Activated B cell treated with CpG ODN at 0.5 μM for 24 hours (primary cell): ENCODE measurements around the gene CNTD1. TPM values are rescaled to one million over a fixed set of nuclear protein-coding genes. Genes with fewer than 3 reads are reported as not detected.

Experiments
- ATAC-seq: fragments of 200-7000 bp; cut with Tn5 transposase; one replicate; pipeline ENCODE4 v1.10.0; 2021; ENCODE audit warnings: low read depth, mild to moderate bottlenecking, moderate library complexity
- CTCF ChIA-PET: fragments of 350-600 bp; sonication (Branson Sonifier 250); formaldehyde crosslinking; loops from one replicate; lab custom pipeline; 2021; ENCODE audit warnings: antibody characterized with exemption; lab: Charles Lee
- POLR2A ChIA-PET: fragments of 350-600 bp; sonication (Branson Sonifier 250); formaldehyde crosslinking; loops from one replicate; lab custom pipeline; 2021; ENCODE audit warnings: antibody characterized with exemption; lab: Charles Lee
- DNase-seq: peaks from one replicate; pipeline ENCODE4 v3.0.0; 2022
- H3K27ac Mint-ChIP-seq: one replicate; pipeline ENCODE4 v1.8.0; 2020; ENCODE audit warnings: mixed read lengths
- H3K27me3 Mint-ChIP-seq: one replicate; pipeline ENCODE4 v1.8.0; 2021; ENCODE audit warnings: mixed read lengths
- H3K36me3 Mint-ChIP-seq: one replicate; pipeline ENCODE4 v1.8.0; 2021; ENCODE audit warnings: low read depth, mixed read lengths
- H3K4me1 Mint-ChIP-seq: one replicate; pipeline ENCODE4 v1.8.0; 2021; ENCODE audit warnings: mixed read lengths
- H3K4me3 Mint-ChIP-seq: one replicate; pipeline ENCODE4 v1.8.0; 2020; ENCODE audit warnings: mild to moderate bottlenecking, mixed read lengths
- H3K9me3 Mint-ChIP-seq: one replicate; pipeline ENCODE4 v1.8.0; 2020; ENCODE audit warnings: mixed read lengths
- CTCF ChIP-seq: fragments of 200-600 bp; IDR thresholded peaks from one replicate; pipeline ENCODE4 v1.8.0; 2022; ENCODE audit warnings: antibody characterized with exemption, mild to moderate bottlenecking
- intact Hi-C: fragments of 100-400 bp; cut with micrococcal nuclease; formaldehyde crosslinking; loops from one replicate; pipeline ENCODE4 v1.15.1; 2024
- total RNA-seq: library from RNA; stranded (reverse); gene quantifications from 2 replicates; pipeline ENCODE4 v1.2.3, GENCODE V29; 2022

The CNTD1 gene
- total RNA-seq, 1 donor from 2014 or later = not detected

- peak within 1 kb of the TSS; percentile 99 for H3K27ac Mint-ChIP-seq
- peak within 1 kb of the TSS; percentile 97 for H3K4me3 Mint-ChIP-seq
- no peak for TF ChIP-seq CTCF
- H3K36me3 Mint-ChIP-seq = peaks cover 44% of the 10 kb centered on the region
- H3K4me1 Mint-ChIP-seq = peaks cover 24% of the 10 kb centered on the region
- intact Hi-C loops = loop anchor here (1.0 to 5.0 kb wide), 6 partner anchors 9 to 649 kb away; partner anchors contain the start of genes BECN1, DHX8, NBR1 and PTGES3L
- no peaks in the 10 kb centered on the region for H3K9me3 Mint-ChIP-seq
- ChIA-PET CTCF (interaction anchor here (1.3 to 4.1 kb wide), 5 partner anchors 9 to 255 kb away, joined by 4 to 27 read pairs (median 10); partner anchors contain the start of genes BECN1, PSMC3IP and RPL27), POLR2A (interaction anchor here (0.5 to 6.8 kb wide), 29 partner anchors 10 to 566 kb away, joined by 3 to 115 read pairs (median 5); partner anchors contain the start of genes ARL4D, BECN1, CNTD1 and COA3)
- H3K27me3 Mint-ChIP-seq = no peaks in the 10 kb centered on the region
- DNase-seq (peak; percentile 84), ATAC-seq (peak; percentile 91)
These were observed 34.5 kb downstream of the CNTD1 start, which contains the start of gene PSME3 for GRCh38 chr17:42832934-42833766. Gene PSME3, plus strand, starts transcription at chr17:42833397. Its CDS starts 235 bp downstream, at chr17:42833632.

GRCh38 chr17:42833767-42834422 is 35.2 kb downstream of the CNTD1 start:
- Mint-ChIP-seq H3K27me3 (no peaks in the 10 kb centered on the region), H3K27ac (peak overlapping the region; percentile 99), H3K4me3 (peak overlapping the region; percentile 97), H3K9me3 (no peaks in the 10 kb centered on the region), H3K4me1 (peaks cover 24% of the 10 kb centered on the region), H3K36me3 (peaks cover 51% of the 10 kb centered on the region)
- POLR2A ChIA-PET = interaction anchor here (0.6 to 6.8 kb wide), 25 partner anchors 9 to 565 kb away, joined by 3 to 115 read pairs (median 5); partner anchors contain the start of genes ARL4D, BECN1, CNTD1 and COA3
- ATAC-seq (no peak), DNase-seq (no peak)
- CTCF ChIA-PET = interaction anchor here (1.3 to 4.1 kb wide), 4 partner anchors 10 to 256 kb away, joined by 4 to 27 read pairs (median 14); partner anchors contain the start of genes BECN1, PSMC3IP and RPL27
- intact Hi-C loops = loop anchor here (1.0 to 5.0 kb wide), 6 partner anchors 10 to 648 kb away; partner anchors contain the start of genes BECN1, DHX8, NBR1 and PTGES3L
- no peak for TF ChIP-seq CTCF

GRCh38 chr17:42835732-42836131 is 37.1 kb downstream of the CNTD1 start:
- TF ChIP-seq CTCF = no peak
- no peak for DNase-seq
- H3K27me3 Mint-ChIP-seq = no peaks in the 10 kb centered on the region
- no peaks in the 10 kb centered on the region for H3K9me3 Mint-ChIP-seq
- ATAC-seq = no peak
- CTCF ChIA-PET = interaction anchor here (1.6 to 4.1 kb wide), 2 partner anchors 12 to 16 kb away, joined by 5 to 27 read pairs; partner anchors contain the start of gene BECN1
- no peak overlapping the region for H3K27ac Mint-ChIP-seq
- H3K4me1 Mint-ChIP-seq = peaks cover 24% of the 10 kb centered on the region
- peaks cover 66% of the 10 kb centered on the region for H3K36me3 Mint-ChIP-seq
- POLR2A ChIA-PET = interaction anchor here (0.6 to 6.8 kb wide), 3 partner anchors 15 to 894 kb away, joined by 4 to 115 read pairs (median 6); partner anchors contain the start of genes BECN1 and RPL27
- no peak overlapping the region for H3K4me3 Mint-ChIP-seq
- intact Hi-C loops = no loop called here

- Mint-ChIP-seq H3K4me3 (no peak overlapping the region), H3K27ac (no peak overlapping the region), H3K9me3 (no peaks in the 10 kb centered on the region), H3K4me1 (peaks cover 18% of the 10 kb centered on the region), H3K27me3 (no peaks in the 10 kb centered on the region), H3K36me3 (peaks cover 84% of the 10 kb centered on the region)
- ChIA-PET POLR2A (interaction anchor here (1.7 to 1.9 kb wide), 2 partner anchors 9 to 156 kb away, joined by 6 to 8 read pairs; partner anchors contain the start of genes PSME3 and RPL27), CTCF (interaction anchor here (1.6 to 2.5 kb wide), 3 partner anchors 10 to 156 kb away, joined by 5 to 19 read pairs (median 7); partner anchors contain the start of gene RPL27)
- ATAC-seq = no peak
- intact Hi-C loops = loop anchor here (2.0 to 5.0 kb wide), 2 partner anchors 87 to 495 kb away; no protein-coding TSS in a partner anchor
- no peak for TF ChIP-seq CTCF
- DNase-seq = no peak
These were observed 43.5 kb downstream of the CNTD1 start for GRCh38 chr17:42841975-42842685.
